Measurements from ENCODE around the gene TRPV4.

- TF ChIP-seq CTCF (IDR thresholded peaks at IDR 0.05) (no peak), POLR2A (IDR thresholded peaks at IDR 0.05) (no peak)
These were observed 46.3 kb upstream of the TRPV4 start for GRCh38 chr12:109879351-109880042.

All from esophagus squamous epithelium (tissue), 4 donors.